NOMO-1 treated with dmso at 0.1 percent for 144 hours (cell line): ENCODE results near the gene CIT.
"Not testable (repeated sequence)": the region's sequence is repeated elsewhere in the genome, so short reads cannot be mapped to it uniquely, and the experiment has no call there.

Experiments
- DNase-seq: peaks from one replicate; lab custom pipeline; 2025; ENCODE audit not compliant: unreplicated experiment; lab: John Stamatoyannopoulos, UW

The CIT gene

DNA sequence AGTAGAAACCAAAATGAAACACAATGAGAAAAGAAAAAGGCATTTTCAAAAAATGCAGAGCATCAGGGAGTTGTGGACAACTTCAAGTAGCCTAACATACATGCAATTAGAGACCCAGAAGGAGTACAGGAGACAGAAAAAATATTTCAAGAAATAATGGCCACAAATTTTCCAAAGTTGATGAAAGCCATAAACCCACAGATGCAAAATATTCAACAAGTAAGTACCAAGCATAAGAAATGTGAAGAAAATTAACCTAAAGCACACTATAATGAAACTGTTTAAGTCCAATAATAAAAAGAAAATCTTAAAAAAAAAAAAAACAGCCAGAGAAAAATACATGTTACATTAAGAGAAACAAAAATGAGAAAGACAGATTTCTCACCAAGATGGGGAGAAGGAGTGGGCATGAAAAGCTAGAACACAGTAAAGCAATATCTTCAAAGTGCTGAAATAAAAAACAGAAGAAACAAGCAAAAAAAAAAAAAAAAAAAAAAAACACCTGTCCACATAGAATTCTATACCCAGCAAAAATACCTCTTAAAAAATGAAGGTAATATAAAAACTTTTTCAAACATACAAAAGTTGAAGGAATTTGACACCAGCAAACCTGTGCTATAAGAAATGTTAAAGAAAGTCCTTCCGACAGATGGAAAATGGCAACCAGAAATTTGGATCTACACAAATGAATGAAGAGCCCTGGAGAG, 132.1 kb downstream of the CIT start:
- no peak for DNase-seq

DNA sequence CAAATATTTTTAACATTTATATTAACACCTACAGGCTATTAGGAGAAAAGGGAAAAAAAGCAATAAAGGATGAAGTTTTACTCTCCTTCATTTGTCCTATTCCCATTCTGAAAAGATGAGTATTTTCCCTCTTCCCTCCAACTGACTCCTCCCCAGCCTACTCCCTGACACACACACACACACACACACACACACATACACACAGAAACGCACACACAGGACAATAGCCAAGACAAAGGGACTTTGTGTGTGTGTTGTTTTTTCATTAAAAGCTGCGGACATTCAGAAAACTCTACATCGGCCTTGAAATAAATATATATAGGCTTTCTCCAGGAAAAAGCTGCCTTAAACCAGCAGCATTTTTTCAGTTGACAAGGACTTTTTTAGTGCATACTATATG, 134.4 kb downstream of the CIT start:
- no peak for DNase-seq

DNA sequence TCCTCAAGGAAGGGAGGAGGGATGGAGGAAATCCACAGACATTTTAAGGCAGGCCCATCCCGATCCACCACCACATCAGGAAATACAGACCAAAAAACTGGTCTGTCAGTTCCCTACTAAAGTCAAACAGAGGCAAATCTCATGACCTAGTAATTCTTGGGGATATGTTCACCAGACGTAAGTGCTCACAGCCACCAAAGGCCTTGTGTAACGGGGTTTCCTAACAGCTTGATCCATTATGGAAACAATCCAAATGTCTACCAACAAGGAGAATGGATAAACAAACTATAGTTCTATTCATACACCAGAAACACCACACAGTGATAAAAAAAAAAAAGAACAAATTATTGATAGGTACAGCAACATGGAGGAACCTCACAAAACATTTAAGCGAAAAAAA, 136.3 kb downstream of the CIT start:
- no peak for DNase-seq

DNA sequence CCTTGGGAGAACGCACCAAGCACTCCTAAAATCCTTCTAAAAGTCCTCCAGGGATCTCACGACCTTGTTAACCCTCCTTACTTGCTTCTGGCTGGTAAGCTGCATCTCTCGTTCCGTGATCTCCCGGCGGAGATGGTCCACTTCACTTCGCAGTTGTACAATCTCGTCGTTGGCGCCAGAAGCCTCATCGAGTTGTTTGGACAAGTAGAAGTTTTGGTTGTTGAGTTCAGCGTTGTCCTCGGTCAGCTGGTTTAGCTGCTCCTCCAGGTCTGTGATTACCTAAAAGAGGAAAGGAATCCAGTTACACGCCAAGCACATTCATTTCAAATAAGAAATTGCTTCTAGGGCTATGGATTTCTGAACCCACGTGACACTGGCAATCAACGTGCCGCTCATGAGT, 142.0 kb downstream of the CIT start:
- DNase-seq = no peak

DNA sequence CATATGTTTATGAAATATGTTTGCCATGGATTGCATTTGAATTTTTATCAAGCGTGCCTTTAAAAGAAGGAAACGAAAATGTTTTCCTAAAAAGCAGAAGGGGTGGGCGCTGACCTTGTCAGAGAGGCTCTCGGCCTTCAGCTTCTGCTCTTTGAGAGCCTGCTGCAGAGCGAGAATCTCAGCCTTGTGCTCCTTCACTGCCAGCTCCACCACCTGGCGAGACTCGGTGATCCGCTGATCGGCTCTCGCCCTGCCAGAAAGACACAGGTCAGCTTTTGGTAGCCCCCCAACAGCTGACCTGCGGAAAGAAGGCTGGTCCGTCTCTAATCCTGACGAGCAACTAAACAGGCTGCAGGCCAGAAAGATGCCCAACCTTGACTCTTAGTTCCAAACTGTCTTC, 146.7 kb downstream of the CIT start:
- no peak for DNase-seq

DNA sequence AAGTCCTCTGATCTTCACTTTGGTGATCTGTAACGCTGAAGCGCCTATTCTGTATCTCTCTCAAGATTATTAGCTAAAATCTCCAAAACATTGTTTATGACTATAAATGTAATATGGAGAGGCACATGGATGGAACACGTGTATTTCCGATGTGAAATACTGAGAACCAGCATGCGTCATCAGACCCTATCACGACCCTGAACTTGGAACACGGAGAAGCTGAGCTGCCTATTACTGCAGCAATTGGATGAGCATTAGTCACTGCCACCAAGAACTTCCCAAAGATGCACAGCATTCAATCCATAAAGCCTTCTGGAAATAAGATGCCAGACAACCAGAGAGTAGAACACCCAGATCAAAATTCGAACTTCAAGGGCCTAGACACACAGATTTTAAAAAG, 147.2 kb downstream of the CIT start:
- DNase-seq = no peak

- DNase-seq = no peak
Measured at GRCh38 chr12:119728444-119728745, 148.7 kb downstream of the CIT start.

GRCh38 chr12:119727600-119728443, 149.3 kb downstream of the CIT start:
- no peak for DNase-seq

- no peak for DNase-seq
Measured at GRCh38 chr12:119725523-119725922, 151.6 kb downstream of the CIT start.

DNA sequence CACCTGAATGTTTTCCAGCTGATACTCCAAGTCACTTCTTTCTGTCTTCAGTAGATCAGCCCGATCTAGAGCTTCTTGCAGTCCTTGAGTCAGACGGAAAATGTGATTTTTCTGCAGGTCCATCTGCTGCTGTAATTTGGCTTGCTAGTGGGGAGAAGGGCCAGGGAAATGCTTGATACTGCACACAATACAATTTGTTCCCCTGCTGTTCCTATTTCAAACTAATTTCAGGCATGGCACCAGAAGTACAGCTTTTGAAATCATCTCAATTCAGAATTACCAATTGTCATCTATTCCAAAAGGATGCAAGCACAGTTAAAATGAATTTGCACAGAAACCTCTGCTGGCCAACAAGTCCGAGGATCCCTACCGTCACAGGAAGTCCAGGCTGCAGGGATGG, 155.8 kb downstream of the CIT start:
- no peak for DNase-seq

GRCh38 chr12:119720349-119720748, 156.8 kb downstream of the CIT start:
- DNase-seq = no peak

GRCh38 chr12:119718141-119718540, 159.0 kb downstream of the CIT start:
- no peak for DNase-seq

GRCh38 chr12:119715268-119715620, 161.9 kb downstream of the CIT start:
- no peak for DNase-seq

DNA sequence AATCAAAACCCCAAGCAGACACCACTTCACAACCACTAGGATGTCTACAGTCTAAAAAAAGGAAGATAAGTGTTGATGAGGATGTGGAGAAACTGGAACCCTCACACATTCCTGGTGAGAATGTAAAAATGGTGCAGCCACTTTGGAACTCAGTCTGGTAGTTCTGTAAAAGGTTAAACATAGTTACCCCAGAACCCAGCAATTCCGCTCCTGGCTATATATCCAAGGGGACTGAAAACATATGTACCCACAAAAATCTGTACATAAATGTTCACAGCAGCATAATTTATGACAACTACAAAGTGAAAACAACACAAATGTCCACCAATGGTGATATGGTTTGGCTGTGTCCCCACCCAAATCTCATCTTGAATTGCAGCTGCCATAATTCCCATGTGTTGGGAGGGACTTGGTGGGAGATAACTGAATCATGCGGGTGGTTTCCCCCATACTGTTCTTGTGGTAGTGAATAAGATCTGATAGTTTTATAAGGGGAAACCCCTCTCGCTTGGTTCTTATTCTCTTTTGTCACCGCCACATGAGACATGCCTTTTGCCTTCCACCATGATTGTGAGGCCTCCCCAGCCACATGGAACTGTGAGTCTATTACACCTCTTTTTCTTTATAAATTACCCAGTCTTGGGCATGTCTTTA, 162.4 kb downstream of the CIT start:
- no peak for DNase-seq

DNA sequence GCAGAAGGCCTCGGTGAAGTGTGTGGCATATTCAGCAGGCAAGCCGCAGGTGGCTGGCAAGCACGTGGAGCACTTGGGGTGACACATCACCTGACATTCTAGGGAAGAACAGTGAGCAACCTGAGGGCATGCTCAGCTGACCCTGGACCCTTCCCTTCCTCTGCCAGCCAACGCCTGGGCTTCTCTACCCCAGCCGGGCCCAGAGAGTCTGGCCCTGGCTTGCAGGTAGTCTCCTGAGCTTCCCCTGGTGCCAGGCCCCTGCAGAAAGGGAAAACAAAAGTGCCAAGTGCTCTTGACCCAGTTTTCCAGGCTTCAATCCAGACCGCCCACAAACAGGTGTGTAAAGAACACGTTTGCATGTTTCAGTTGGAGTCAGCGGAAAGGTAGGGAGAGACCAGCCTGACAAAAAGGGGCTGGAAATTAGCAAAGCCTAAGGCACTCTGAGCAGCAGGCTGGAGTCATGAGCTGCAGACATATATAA, 163.5 kb downstream of the CIT start:
- DNase-seq = no peak

DNA sequence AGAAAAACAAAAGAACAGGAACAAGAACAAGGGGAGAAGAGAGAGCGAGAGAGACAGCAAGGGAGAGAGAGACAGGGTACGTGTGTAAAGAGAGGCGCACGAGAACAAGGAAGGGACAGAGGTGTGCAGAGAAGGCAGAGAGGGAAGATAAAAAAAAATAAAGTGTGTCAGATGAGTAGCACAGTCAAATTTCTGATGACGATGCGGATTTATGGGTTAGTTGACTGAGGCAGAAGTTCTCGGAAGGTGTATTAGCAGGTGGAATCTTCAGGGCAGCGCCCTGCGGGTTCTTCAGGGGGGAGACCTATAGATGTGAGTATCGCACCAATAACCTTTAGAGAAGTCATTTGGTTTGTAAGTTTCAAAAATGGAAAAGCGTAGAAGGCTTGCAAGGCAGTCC, 164.4 kb downstream of the CIT start:
- no peak for DNase-seq

GRCh38 chr12:119711693-119712092, 165.4 kb downstream of the CIT start:
- no peak for DNase-seq

- DNase-seq = no peak
Measured at GRCh38 chr12:119710965-119711551, 166.1 kb downstream of the CIT start.

DNA sequence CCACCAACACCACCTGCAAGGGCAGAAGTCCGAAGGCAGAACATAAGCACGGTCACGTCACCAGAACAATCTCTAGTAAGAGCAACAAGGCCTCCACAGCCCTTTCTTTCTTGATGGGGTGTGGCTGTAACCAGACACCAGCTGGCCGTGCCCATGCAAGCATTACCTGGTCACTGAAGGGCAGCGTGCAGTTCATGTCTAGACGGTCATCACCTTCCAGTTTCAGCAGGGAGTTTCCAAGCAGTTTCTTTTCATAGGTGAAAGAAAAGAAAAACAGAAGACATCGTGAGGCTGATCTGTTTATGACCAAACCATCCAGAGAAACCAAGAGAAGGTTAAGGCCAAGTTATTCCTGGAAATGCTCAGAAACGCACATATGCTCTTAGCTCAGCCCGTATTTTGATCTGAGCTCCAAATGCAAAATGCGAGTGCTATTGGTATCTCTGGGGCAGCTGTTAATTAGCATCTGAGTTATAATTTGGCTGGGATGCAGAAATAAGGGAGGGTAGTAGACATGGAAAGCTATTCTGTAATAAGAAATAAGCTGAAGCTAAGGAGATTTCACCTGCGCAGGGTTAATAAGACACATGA, 166.7 kb downstream of the CIT start:
- DNase-seq = no peak

DNA sequence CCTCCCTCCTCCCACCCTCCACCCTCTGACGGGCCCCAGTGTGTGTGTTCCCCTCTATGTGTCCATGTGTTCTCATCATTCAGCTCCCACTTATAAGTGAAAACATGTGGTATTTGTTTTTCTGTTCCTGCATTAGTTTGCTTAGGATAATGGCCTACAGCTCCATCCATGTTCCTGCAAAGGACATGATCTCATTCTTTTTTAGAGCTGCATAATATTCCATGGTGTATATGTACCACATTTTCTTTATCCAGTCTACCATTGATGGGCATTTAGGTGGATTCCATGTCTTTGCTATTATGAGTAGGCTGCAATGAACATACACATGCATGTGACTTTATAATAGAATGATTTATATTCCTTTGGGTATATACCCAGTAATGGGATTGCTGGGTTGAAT, 170.7 kb downstream of the CIT start:
- DNase-seq = not testable (repeated sequence)

GRCh38 chr12:119705182-119705581, 171.9 kb downstream of the CIT start:
- DNase-seq = no peak
